ENCODE data around the gene CSRP2.

The CSRP2 gene

GRCh38 chr12:76860256-76860655 is 18.6 kb downstream of the CSRP2 start:
- no peak for DNase-seq

DNA sequence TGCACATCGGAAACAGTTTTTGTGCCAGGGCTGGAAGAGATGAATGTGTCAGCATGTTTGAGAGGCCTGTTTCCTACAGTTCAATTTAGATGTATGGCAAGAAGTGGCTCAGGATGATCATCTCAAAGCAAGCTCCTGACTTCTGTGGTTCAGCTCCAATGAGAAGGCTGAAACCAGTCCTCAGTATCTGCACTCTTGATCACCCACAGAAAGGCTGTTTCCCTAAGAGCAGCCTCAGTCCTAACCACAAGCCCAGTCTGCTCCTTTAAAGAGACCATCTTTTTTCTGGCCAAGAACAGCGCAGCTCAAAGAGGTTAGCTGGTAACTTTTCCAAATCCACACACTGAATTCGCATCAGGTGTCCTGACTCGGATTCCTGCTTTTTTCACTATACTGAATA is 19.2 kb downstream of the CSRP2 start:
- no peak for DNase-seq

DNA sequence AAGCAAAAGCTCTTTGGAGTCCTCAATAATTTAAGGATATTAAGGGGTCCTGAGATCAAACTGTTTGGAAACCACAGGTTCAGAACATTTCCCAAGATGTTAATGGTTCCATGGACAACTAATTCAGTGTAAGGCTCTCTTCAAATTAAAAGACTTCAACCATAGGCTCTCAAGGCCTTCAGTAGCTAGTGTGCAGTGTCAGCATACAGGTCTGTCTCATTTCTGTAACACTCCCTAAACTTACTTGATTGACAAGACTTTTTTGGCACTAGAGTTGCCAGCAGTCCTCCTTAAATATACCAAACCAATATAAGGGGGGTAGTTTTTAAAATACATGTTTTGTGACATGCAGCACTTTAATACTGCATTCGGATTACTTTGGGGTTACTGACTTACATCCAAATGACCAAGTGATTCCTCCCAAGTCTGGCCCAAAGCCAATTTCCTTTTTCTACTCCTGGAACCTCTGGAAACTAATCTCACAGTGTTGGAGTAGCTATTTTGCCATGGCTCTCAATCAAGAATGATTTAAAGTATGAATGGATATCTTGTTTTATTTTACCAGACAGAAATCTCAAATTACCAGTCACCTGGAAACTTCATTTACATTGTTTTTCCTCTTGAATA is 22.7 kb downstream of the CSRP2 start:
- DNase-seq = no peak

GRCh38 chr12:76855271-76855670 is 23.5 kb downstream of the CSRP2 start:
- no peak for DNase-seq

DNA sequence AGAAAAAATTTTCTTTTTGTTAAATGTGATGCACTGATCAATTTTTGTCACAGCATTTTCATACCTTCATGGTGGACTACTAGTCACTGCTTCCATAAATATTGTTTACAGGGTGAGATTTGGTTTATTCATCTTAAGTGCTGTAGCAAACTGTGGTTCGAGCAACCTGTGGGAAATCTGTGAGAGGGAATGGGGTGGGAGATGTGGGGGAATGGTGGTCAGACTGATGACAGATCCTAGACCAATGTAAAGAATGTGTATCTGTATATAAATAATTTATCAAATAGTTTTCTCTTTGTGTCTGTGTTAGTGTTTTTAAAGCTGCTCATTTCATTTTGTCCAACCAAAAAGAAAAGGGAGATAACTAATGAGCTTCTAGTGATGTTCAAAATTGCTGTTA is 26.7 kb downstream of the CSRP2 start:
- DNase-seq = no peak

- DNase-seq = no peak
Measured at GRCh38 chr12:76848132-76848531, 30.7 kb downstream of the CSRP2 start.

GRCh38 chr12:76847260-76847659 is 31.6 kb downstream of the CSRP2 start:
- DNase-seq = no peak

GRCh38 chr12:76836633-76837032 is 42.2 kb downstream of the CSRP2 start:
- no peak for DNase-seq

DNA sequence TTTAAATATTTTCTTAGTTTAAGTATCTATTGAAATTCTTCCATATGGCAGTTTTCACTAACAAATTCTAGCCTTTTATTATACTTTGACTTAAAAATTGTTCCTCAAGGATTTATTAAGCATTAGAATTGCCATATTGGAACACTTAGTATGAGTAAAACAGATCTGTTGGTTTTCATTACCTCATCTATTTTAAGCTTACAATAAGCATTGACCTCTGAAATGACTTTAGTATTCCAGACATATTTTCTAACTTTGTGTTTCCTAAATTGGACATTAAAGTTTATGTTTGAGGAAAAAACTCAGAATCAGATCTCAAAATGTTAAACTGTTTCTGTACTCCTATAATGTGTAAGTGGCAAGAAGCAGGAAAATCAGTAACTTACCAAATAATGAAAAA is 48.4 kb downstream of the CSRP2 start:
- no peak for DNase-seq

- DNase-seq = no peak
Measured at GRCh38 chr12:76820888-76821482, 57.8 kb downstream of the CSRP2 start.

GRCh38 chr12:76813972-76814371 is 64.8 kb downstream of the CSRP2 start:
- no peak for DNase-seq

- no peak for DNase-seq
Measured at GRCh38 chr12:76813265-76813664, 65.6 kb downstream of the CSRP2 start.

GRCh38 chr12:76811976-76812375 is 66.8 kb downstream of the CSRP2 start:
- DNase-seq = no peak

DNA sequence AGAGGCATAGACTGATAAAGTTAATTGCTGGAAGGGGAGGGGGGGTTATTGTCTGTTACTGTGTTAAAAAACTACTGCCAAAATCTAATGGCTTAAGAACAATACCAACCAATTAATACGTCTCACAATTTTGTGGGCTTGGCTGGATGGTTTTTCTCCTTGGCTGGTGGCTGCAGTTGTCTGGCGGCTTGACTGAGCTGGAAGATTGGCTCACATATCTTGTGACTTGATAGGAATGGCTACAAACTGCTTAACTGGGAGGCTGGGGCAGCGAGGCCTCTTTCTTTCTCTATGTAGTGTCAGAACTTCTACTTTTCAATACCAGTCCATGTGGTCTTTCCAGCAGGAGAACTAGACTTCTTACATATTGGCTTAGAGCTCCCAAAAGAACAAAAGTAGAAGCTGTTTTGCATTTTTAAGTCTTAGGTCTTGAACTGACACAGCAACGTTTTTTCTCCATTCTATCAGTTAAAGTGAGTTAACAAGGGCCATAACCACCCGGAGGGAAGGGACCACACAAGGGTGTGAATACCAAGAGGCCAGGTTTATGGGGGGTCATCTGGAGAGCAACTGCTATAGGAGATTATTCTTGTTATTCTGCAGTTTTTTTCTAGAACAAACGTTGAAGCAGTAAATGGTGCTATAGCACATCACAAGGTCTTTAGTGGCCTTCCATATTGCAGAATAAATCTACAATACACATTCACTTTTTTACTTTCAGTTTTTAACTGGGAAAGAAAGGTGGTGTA is 68.0 kb downstream of the CSRP2 start:
- peak in 1 of 14 donors; percentile 5 for DNase-seq
